Measurements from ENCODE around the gene GFOD1. TPM values are rescaled to one million over a fixed set of nuclear protein-coding genes. Genes with fewer than 3 reads are reported as not detected.

GFOD1 gene
- total and polyA plus RNA-seq, 5 donors: 30.3 to 81.7 (median 54.0) TPM

GRCh38 chr6:13431059-13431656 lies 56.2 kb downstream of the GFOD1 start:
- WGBS: 88% methylated on average over 6 of the region's 6 CpGs
- Histone ChIP-seq H3K9me3 (ENCODE audit: control insufficient read depth, low read length) (no peaks in the 10 kb centered on the region), H3K4me3 (ENCODE audit: low read length) (no peak overlapping the region), H3K27me3 (ENCODE audit: control insufficient read depth, insufficient read depth) (no peaks in the 10 kb centered on the region), H3K4me1 (ENCODE audit: control insufficient read depth, insufficient read depth, low read length) (peaks cover 37% of the 10 kb centered on the region), H3K27ac (ENCODE audit: low read length) (no peak overlapping the region)
- intact Hi-C loops (cut with DNase I): no loop called here
- ATAC-seq (no peak), DNase-seq (no peak)

- intact Hi-C loops (cut with DNase I): loop anchor here in 1 of 4 donors (10.0 kb wide), 1 partner anchor 45 kb away; no protein-coding TSS in a partner anchor
- ATAC-seq: no peak
Measured at GRCh38 chr6:13429406-13429753, 58.0 kb downstream of the GFOD1 start.

GRCh38 chr6:13428583-13429405 lies 58.6 kb downstream of the GFOD1 start:
- H3K9me3 ChIP-seq (ENCODE audit: control insufficient read depth, low read length): no peaks in the 10 kb centered on the region
- ATAC-seq: peak in 1 of 2 donors; percentile 62
- no peak for DNase-seq
- H3K4me3 ChIP-seq (ENCODE audit: low read length): no peak overlapping the region
- intact Hi-C loops (cut with DNase I): loop anchor here in 1 of 4 donors (10.0 kb wide), 1 partner anchor 46 kb away; no protein-coding TSS in a partner anchor
- H3K27me3 ChIP-seq (ENCODE audit: control insufficient read depth, insufficient read depth): no peaks in the 10 kb centered on the region
- 71% methylated on average over 13 of the region's 13 CpGs for WGBS
- peaks cover 37% of the 10 kb centered on the region for H3K4me1 ChIP-seq (ENCODE audit: control insufficient read depth, insufficient read depth, low read length)
- peak overlapping the region; percentile 69 for H3K27ac ChIP-seq (ENCODE audit: low read length)

More at GRCh38 chr6:13429406-13429753, 58.0 kb downstream of the GFOD1 start:
- 66% methylated on average over 5 of the region's 5 CpGs for WGBS
- Histone ChIP-seq H3K27me3 (ENCODE audit: control insufficient read depth, insufficient read depth) (no peaks in the 10 kb centered on the region), H3K4me1 (ENCODE audit: control insufficient read depth, insufficient read depth, low read length) (peaks cover 39% of the 10 kb centered on the region), H3K9me3 (ENCODE audit: control insufficient read depth, low read length) (no peaks in the 10 kb centered on the region), H3K4me3 (ENCODE audit: low read length) (no peak overlapping the region), H3K27ac (ENCODE audit: low read length) (peak overlapping the region; percentile 69)
- DNase-seq: no peak

- peak overlapping the region; percentile 69 for H3K27ac ChIP-seq (ENCODE audit: low read length)
- no peak overlapping the region for H3K4me3 ChIP-seq (ENCODE audit: low read length)
- H3K9me3 ChIP-seq (ENCODE audit: control insufficient read depth, low read length): no peaks in the 10 kb centered on the region
- no peaks in the 10 kb centered on the region for H3K27me3 ChIP-seq (ENCODE audit: control insufficient read depth, insufficient read depth)
- DNase-seq (peak; percentile 52 to 76 (median 67)), ATAC-seq (peak; percentile 54 to 81)
- 49% methylated on average over 26 of the region's 26 CpGs for WGBS
- intact Hi-C loops (cut with DNase I): loop anchor here in 1 of 4 donors (10.0 kb wide), 1 partner anchor 47 kb away; no protein-coding TSS in a partner anchor
- H3K4me1 ChIP-seq (ENCODE audit: control insufficient read depth, insufficient read depth, low read length): peaks cover 36% of the 10 kb centered on the region
Measured at GRCh38 chr6:13427801-13428582, 59.4 kb downstream of the GFOD1 start.

GRCh38 chr6:13427316-13427715 lies 60.1 kb downstream of the GFOD1 start:
- intact Hi-C loops (cut with DNase I): loop anchor here in 1 of 4 donors (10.0 kb wide), 1 partner anchor 47 kb away; no protein-coding TSS in a partner anchor
- peaks cover 34% of the 10 kb centered on the region for H3K4me1 ChIP-seq (ENCODE audit: control insufficient read depth, insufficient read depth, low read length)
- H3K27me3 ChIP-seq (ENCODE audit: control insufficient read depth, insufficient read depth): no peaks in the 10 kb centered on the region
- H3K4me3 ChIP-seq (ENCODE audit: low read length): no peak overlapping the region
- DNase-seq (no peak), ATAC-seq (no peak)
- WGBS: 62% methylated on average over 8 of the region's 8 CpGs
- peak overlapping the region; percentile 74 for H3K27ac ChIP-seq (ENCODE audit: low read length)
- H3K9me3 ChIP-seq (ENCODE audit: control insufficient read depth, low read length): no peaks in the 10 kb centered on the region

DNA sequence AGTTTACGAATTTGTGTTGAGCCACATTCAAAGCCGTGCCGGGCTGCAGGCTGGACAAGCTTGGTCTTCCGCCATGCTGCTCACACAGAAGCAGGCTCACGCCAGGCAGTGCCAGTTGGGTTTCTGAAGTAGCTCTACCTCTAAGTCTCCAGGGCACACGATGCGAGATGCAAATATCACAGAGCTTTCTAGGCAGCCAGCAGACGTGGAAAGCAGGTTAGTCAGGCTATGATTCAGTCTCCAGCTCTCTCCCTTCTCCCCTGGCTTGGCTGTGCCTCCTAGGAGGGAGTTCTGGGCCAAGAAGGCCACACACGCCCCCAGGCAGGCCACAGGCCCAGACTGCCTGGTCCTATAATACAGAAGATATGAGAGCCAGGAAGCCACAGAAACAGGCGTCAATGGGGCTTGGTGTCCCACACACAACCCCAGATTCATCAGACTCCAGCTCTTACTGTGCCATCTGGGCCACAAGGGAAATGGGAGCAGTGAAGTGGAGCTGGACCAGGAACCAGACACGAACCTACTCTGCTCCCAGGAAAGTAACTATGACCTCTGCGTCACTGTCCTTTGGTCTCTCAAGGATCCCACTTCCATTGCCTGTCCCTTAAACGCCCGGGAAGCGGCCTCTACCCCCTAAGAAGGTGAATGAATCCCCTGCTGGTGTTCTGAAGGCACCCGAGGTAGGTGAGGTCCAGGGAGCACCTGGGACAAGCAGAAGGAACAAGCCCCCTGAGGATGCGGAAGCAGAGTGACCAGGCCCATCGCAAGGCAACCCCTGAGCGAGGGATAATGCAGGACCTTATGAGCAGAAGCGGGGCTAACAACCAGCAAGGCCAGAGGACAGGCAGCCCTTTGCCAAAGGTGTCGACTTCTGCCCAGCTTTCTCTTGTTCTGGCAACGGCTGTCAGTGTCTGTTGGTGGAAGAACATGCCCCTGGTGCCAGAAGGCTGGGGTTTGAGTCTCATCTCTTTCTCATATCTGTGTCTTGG lies 61.2 kb downstream of the GFOD1 start:
- intact Hi-C loops (cut with DNase I): loop anchor here in 1 of 4 donors (10.0 kb wide), 1 partner anchor 49 kb away; no protein-coding TSS in a partner anchor
- DNase-seq: peak; percentile 48 to 67 (median 64)
- peak; percentile 17 to 55 for ATAC-seq

DNA sequence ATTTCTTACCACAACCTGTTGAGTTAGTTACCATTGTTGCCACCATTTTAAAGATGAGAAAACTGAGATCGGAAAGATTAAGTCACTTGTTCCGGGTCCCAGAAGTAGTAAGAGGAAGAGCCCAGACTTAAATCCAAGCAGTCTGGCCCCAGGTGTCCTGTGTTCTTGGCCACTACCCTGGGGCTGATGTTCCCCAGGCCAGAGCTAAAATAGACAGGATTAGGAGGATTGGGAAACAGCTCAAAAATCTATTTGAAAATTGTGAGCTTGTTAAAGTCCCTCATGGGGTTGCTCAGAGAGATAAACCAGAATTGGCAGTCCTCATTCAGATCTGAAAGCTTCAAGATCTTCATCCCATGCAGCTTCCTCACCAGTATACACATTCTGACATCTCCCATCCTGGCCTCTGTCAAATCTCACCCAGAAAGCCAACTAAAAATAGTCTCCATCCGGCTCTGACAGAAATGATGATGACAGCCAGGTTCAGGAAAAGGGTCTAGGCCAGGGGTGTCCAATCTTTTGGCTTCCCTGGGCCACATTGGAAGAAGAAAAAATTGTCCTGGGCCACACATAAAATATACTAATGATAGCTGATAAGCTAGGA lies 62.0 kb downstream of the GFOD1 start:
- H3K27me3 ChIP-seq (ENCODE audit: control insufficient read depth, insufficient read depth): no peaks in the 10 kb centered on the region
- peaks cover 44% of the 10 kb centered on the region for H3K4me1 ChIP-seq (ENCODE audit: control insufficient read depth, insufficient read depth, low read length)
- 21% methylated on average over 3 of the region's 3 CpGs for WGBS
- no peak overlapping the region for H3K4me3 ChIP-seq (ENCODE audit: low read length)
- H3K9me3 ChIP-seq (ENCODE audit: control insufficient read depth, low read length): no peaks in the 10 kb centered on the region
- intact Hi-C loops (cut with DNase I): loop anchor here in 1 of 4 donors (10.0 kb wide), 1 partner anchor 49 kb away; no protein-coding TSS in a partner anchor
- DNase-seq (no peak), ATAC-seq (peak; percentile 22 to 50)
- peak overlapping the region; percentile 96 for H3K27ac ChIP-seq (ENCODE audit: low read length)

More for the DNA sequence above, 61.2 kb downstream of the GFOD1 start:
- Histone ChIP-seq H3K9me3 (ENCODE audit: control insufficient read depth, low read length) (no peaks in the 10 kb centered on the region), H3K27me3 (ENCODE audit: control insufficient read depth, insufficient read depth) (no peaks in the 10 kb centered on the region), H3K4me1 (ENCODE audit: control insufficient read depth, insufficient read depth, low read length) (peaks cover 42% of the 10 kb centered on the region), H3K4me3 (ENCODE audit: low read length) (no peak overlapping the region), H3K27ac (ENCODE audit: low read length) (peak overlapping the region; percentile 94)
- 67% methylated on average over 22 of the region's 22 CpGs for WGBS

GRCh38 chr6:13423252-13423651 lies 64.1 kb downstream of the GFOD1 start:
- H3K27me3 ChIP-seq (ENCODE audit: control insufficient read depth, insufficient read depth): no peaks in the 10 kb centered on the region
- peak overlapping the region; percentile 89 for H3K27ac ChIP-seq (ENCODE audit: low read length)
- 75% methylated on average over 6 of the region's 6 CpGs for WGBS
- ATAC-seq (no peak), DNase-seq (no peak)
- H3K9me3 ChIP-seq (ENCODE audit: control insufficient read depth, low read length): no peaks in the 10 kb centered on the region
- no peak overlapping the region for H3K4me3 ChIP-seq (ENCODE audit: low read length)
- intact Hi-C loops (cut with DNase I): loop anchor here in 1 of 4 donors (10.0 kb wide), 1 partner anchor 52 kb away; no protein-coding TSS in a partner anchor
- H3K4me1 ChIP-seq (ENCODE audit: control insufficient read depth, insufficient read depth, low read length): peaks cover 54% of the 10 kb centered on the region

DNA sequence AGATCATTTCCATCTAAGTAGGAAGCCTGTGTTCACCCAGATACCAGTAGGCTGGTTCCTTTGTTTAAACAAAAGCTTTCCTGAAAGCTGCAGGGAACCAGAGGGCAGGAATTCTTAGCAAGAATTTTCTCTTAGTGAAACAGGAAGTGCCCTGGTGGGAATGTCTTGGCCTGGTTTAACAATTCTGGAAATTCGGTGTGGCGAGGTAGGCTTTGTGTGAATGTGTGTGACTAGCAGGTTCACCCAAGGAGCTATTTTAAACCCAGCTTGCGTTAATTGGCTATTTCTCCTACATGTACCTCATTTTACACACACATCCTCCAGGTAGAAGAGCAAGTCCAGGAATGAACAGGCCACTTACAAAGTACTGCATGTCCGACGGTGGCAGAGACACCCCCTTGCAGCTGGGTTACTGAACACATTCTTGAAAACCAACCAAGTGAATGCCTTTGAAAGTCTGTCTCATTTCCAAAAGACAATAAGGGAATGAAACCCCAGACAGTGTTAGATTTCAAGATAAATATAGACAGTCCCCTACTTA lies 64.6 kb downstream of the GFOD1 start:
- Histone ChIP-seq H3K4me3 (ENCODE audit: low read length) (no peak overlapping the region), H3K9me3 (ENCODE audit: control insufficient read depth, low read length) (no peaks in the 10 kb centered on the region), H3K4me1 (ENCODE audit: control insufficient read depth, insufficient read depth, low read length) (peaks cover 55% of the 10 kb centered on the region), H3K27ac (ENCODE audit: low read length) (peak overlapping the region; percentile 95), H3K27me3 (ENCODE audit: control insufficient read depth, insufficient read depth) (no peaks in the 10 kb centered on the region)
- ATAC-seq (peak; percentile 34), DNase-seq (peak in 1 of 3 donors; percentile 65)
- intact Hi-C loops (cut with DNase I): loop anchor here in 1 of 4 donors (10.0 kb wide), 1 partner anchor 52 kb away; no protein-coding TSS in a partner anchor
- 44% methylated on average over 5 of the region's 5 CpGs for WGBS
